Neutrophil (primary cell): ENCODE results near the gene SIPA1.
A peak's percentile ranks its signal among the peaks of the same experiment; 100 is the strongest.
"Not testable (repeated sequence)": the region's sequence is repeated elsewhere in the genome, so short reads cannot be mapped to it uniquely, and the experiment has no call there.

ENCODE experiments used
- H3K27ac ChIP-seq: fragments of 200-600 bp; sonication (generic); 2 replicates; pipeline ENCODE4 v1.5.1; 2016; ENCODE audit warnings: mild to moderate bottlenecking, moderate library complexity
- H3K27me3 ChIP-seq: fragments of 200-600 bp; sonication (generic); 2 replicates; pipeline ENCODE4 v1.6.0; 2016; ENCODE audit warnings: mild to moderate bottlenecking
- H3K36me3 ChIP-seq: fragments of 200-600 bp; sonication (generic); 2 replicates; pipeline ENCODE4 v1.5.1; 2017
- H3K4me1 ChIP-seq, 2 experiments: fragments of 200-600 bp in 1 of 2; sonication (generic) in 1 of 2; 1 replicate in 1 of 2; 2 replicates in 1 of 2; pipeline versions ENCODE4 v1.5.1 to v1.6.1; 2013 to 2016; ENCODE audit warnings: low read depth in 1 of 2, low read length in 1 of 2, mild to moderate bottlenecking in 1 of 2, moderate library complexity in 1 of 2; ENCODE audit not compliant: control insufficient read depth in 1 of 2, insufficient read depth in 1 of 2
- H3K4me3 ChIP-seq, 2 experiments: fragments of 200-600 bp in 1 of 2; sonication (generic) in 1 of 2; 1 replicate in 1 of 2; 2 replicates in 1 of 2; pipeline ENCODE4 v1.5.1; 2013 to 2016; ENCODE audit warnings: low read depth in 1 of 2, low read length in 1 of 2, mild to moderate bottlenecking in 1 of 2, moderate library complexity in 1 of 2
- H3K9me3 ChIP-seq: fragments of 200-600 bp; sonication (generic); 2 replicates; pipeline ENCODE4 v1.5.1; 2016
- TF ChIP-seq, protein P1 (sequence below): fragments of 200-600 bp; sonication (generic); IDR thresholded peaks from 2 replicates; pipeline ENCODE4 v1.5.1; 2016; ENCODE audit warnings: antibody characterized with exemption

SIPA1 gene

DNA sequence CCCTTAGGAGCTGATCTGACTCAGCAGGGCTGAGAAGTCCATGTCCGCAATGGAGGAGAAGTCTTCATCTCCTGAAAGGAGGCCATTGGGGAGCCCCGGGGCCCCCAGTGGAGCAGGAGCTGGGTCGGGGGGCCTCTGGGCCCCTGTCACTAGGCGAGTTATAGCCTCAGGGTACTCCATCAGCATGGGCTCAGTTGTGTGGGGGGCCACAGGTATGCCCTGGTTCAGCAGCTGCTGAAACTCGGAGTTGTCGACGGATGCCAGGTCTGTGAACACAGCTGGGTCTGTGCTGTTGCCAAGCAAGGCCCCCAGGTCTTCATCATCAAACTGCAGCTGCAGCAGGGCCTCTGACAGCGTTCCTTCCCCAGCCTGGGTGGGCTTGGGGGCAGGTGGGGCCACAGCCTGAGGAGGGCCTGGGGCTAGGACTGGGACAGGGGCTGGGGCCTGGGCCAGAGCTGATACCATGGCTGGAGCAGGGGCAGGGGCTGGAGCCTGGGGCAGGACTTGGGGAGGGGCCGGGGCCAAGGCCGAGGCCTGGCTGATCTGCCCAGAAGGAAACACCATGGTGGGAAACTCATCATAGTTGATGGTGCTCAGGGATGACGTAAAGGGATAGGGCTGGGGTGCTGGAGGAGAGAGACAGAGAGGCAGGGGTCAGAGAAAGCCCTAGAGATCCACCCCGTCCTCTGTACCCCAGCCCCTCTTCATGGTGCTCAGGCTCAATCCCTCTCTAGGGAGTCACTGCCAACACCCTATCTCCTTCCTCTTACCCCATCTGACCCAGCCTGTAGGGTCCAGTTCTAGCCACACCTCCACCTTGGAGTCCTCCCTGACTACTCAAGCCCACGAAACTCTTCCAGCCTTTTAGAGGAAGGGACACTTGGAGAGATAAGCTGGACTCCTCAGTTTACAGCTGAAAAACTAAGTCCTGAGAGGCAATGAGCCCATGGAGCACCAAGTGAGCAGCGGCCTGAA is 16.8 kb downstream of the SIPA1 start:
- Histone ChIP-seq H3K4me1 (peaks cover 37 to 43% of the 10 kb centered on the region in 2 experiments), H3K36me3 (peaks cover 79% of the 10 kb centered on the region), H3K4me3 (peak overlapping the region in 1 of 2 experiments; percentile 84), H3K27me3 (no peaks in the 10 kb centered on the region), H3K27ac (peak overlapping the region; percentile 98), H3K9me3 (no peaks in the 10 kb centered on the region)
- TF ChIP-seq, protein P1, sequence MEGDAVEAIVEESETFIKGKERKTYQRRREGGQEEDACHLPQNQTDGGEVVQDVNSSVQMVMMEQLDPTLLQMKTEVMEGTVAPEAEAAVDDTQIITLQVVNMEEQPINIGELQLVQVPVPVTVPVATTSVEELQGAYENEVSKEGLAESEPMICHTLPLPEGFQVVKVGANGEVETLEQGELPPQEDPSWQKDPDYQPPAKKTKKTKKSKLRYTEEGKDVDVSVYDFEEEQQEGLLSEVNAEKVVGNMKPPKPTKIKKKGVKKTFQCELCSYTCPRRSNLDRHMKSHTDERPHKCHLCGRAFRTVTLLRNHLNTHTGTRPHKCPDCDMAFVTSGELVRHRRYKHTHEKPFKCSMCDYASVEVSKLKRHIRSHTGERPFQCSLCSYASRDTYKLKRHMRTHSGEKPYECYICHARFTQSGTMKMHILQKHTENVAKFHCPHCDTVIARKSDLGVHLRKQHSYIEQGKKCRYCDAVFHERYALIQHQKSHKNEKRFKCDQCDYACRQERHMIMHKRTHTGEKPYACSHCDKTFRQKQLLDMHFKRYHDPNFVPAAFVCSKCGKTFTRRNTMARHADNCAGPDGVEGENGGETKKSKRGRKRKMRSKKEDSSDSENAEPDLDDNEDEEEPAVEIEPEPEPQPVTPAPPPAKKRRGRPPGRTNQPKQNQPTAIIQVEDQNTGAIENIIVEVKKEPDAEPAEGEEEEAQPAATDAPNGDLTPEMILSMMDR, result no peak

DNA sequence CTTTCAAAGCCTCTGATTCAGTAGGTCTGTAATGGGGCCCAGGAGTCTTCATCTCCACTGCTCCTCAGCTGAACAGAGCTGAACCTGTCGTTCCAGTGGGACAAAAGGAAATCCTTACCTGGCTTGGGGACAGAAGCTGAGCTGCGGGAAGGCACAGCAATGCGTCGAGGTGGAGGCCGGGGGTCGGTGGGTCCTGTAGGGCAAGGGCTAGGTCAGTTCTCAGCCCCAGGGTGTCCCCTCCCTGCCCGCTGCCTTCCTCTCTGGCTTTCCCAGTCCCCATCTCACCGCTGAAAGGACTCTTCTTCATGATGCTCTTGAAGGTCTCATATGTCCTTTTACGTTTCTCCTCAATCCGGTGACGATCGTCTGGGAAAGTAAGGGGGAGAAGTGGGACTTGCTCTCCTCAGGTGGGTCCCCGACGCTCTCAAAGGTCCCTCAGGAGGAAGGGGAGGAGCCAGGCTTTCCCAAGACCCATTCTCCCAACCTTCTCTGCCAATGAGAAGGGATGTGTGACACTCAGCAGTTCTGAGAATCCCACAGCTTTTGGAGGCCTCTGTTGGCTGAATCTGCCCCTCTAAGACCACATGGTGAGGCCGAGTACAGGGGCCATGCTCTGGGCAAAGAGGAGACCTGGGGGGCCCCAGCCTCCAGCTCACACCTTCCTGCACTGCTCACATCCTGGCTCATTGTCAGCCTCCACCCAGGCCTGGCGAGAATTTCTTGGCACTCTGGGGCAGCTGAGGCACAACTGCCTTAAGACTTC is 17.9 kb downstream of the SIPA1 start:
- TF ChIP-seq, protein P1, result no peak
- H3K4me1 ChIP-seq, result peaks cover 35 to 40% of the 10 kb centered on the region in 2 experiments
- no peaks in the 10 kb centered on the region for H3K27me3 ChIP-seq
- H3K9me3 ChIP-seq, result no peaks in the 10 kb centered on the region
- H3K36me3 ChIP-seq, result peaks cover 79% of the 10 kb centered on the region
- no peak overlapping the region for H3K4me3 ChIP-seq
- peak overlapping the region; percentile 98 for H3K27ac ChIP-seq

DNA sequence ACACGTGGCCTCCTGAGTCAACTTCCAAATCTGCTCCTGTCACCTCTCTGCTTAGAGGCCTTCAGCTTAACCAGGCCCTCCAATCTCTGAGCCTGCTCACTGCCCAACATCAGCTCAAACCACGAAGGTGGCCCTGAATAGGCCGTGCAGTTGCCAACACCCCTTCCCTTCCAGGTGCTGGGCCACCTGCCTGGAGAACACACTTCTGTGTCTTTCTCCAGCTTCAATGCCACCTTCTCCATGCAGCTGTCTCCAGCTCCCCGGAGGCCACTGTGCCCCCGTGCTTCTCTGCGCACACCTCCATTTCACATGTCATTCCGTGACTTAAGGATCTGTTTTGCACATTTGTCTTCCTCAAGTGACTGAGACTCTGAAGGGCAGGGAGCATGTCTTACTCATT is 19.5 kb downstream of the SIPA1 start:
- TF ChIP-seq, protein P1, result no peak
- H3K4me1 ChIP-seq, result peaks cover 31 to 36% of the 10 kb centered on the region in 2 experiments
- peaks cover 77% of the 10 kb centered on the region for H3K36me3 ChIP-seq

DNA sequence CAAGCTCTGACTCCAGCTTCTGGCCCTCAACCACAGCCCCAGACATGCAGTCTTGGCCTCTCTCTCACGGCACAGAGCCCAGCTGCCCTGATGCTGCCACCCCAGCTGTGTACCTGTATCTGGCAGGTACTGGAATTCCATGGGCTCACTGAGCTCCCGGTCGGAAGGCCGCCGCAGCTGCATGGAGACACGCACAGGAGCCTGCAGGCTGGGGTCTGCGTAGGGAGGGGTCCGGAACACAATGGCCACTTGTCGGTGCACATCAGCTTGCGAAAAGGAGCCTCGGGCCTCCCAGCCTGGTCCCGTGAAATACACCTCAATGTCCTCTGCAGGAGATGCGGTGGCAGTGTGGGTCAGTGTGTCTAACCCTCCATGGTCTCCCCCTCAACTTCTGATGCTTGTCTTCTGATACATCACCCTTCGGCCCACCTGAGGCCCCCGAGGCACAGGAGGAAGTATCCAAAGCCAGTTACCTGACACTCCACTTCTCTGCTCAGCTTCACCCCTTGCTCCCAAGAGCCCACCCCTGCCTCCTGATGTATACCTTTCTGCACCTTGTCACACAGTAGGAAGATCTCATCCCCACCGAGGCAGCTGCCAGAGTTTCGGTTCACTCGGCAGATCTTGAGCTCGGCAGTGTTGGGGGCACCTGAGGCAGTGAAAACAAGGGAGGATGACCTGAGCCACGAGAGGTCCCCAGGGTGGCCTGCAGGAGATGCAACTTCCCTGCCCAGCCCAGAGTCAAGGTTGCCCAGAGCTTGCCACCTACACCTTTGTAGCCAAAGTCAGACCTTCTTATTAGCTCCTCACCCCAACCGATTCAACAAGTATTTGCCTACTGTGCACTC is 20.5 kb downstream of the SIPA1 start:
- Histone ChIP-seq H3K4me1 (peaks cover 26 to 31% of the 10 kb centered on the region in 2 experiments), H3K36me3 (peaks cover 77% of the 10 kb centered on the region), H3K4me3 (no peak overlapping the region), H3K27me3 (no peaks in the 10 kb centered on the region), H3K27ac (no peak overlapping the region), H3K9me3 (no peaks in the 10 kb centered on the region)
- TF ChIP-seq, protein P1, result no peak

More for the DNA sequence above, 19.5 kb downstream of the SIPA1 start:
- Histone ChIP-seq H3K4me3 (no peak overlapping the region), H3K27me3 (no peaks in the 10 kb centered on the region), H3K27ac (peak overlapping the region; percentile 20), H3K9me3 (no peaks in the 10 kb centered on the region)

DNA sequence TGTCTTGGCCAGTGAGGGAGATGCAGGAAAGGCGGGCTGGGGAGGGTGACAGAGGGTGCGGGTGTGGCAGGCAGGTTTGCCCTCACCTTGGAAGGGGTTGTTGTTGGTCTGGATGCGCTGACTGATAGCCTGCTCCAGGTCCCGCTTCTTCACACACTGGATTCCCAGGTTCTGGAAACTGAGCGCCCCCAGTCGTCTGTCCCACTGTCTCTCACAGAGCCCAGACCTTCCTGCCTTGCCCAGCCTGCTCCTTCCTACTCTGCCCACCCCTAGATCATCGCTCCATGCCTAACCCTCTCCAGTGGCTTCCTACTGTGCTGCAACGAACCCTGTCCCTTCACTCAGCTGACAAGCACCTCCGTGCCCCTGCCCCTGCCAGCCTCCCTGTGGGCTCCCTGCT is 22.1 kb downstream of the SIPA1 start:
- Histone ChIP-seq H3K4me1 (peaks cover 26 to 29% of the 10 kb centered on the region in 2 experiments), H3K27ac (no peak overlapping the region), H3K36me3 (peaks cover 67% of the 10 kb centered on the region), H3K4me3 (no peak overlapping the region), H3K9me3 (no peaks in the 10 kb centered on the region), H3K27me3 (no peaks in the 10 kb centered on the region)
- TF ChIP-seq, protein P1, result no peak

DNA sequence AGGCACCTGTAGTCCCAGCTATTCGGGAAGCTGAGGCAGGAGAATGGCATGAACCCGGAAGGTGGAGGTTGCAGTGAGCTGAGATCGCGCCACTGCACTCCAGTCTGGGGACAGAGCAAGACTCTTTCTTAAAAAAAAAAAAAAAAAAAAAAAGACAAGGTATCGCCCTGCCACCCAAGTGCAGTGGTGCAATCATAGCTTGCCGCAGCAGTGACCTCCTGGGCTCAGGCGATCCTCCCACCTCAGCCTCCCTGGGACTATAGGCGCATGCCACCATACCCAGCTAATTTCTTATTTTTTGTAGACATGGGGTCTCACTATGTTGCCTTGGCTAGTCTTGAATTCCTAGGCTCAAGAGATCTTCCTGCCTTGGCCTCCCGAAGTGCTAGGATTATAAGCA is 23.0 kb downstream of the SIPA1 start:
- not testable (repeated sequence) for H3K27me3 ChIP-seq, H3K4me3 ChIP-seq, H3K9me3 ChIP-seq
- Histone ChIP-seq H3K4me1 (peaks cover 26 to 29% of the 10 kb centered on the region in 2 experiments), H3K27ac (peak overlapping the region; percentile 99), H3K36me3 (peaks cover 59% of the 10 kb centered on the region)
